Liver (tissue), 9 donors: ENCODE measurements around the gene LAMB1. TPM values are rescaled to one million over a fixed set of nuclear protein-coding genes. Genes with fewer than 3 reads are reported as not detected.

Experiments
- DNase-seq: peaks from one replicate; pipeline ENCODE4 v3.0.0-alpha.2; 2017; ENCODE audit warnings: low spot score
- H3K27ac ChIP-seq, 2 donors: one replicate each; pipeline ENCODE4 v1.7.0; 2013; ENCODE audit warnings: inconsistent platforms in 2 of 2, low read length in 2 of 2, control low read depth in 1 of 2, low read depth in 1 of 2, mild to moderate bottlenecking in 1 of 2
- H3K27me3 ChIP-seq, 4 donors: one replicate each; pipeline versions ENCODE4 v1.6.1 to v1.7.0; 2013; ENCODE audit warnings: low read length in 3 of 4, inconsistent platforms in 1 of 4, mild to moderate bottlenecking in 1 of 4, moderate library complexity in 1 of 4; ENCODE audit not compliant: control insufficient read depth in 4 of 4, insufficient read depth in 4 of 4
- H3K36me3 ChIP-seq, 4 donors: one replicate each; pipeline versions ENCODE4 v1.6.1 to v1.7.0; 2013; ENCODE audit warnings: low read length in 3 of 4, mild to moderate bottlenecking in 3 of 4, low read depth in 1 of 4, moderate library complexity in 1 of 4; ENCODE audit not compliant: control insufficient read depth in 4 of 4, insufficient read depth in 3 of 4
- H3K4me1 ChIP-seq, 4 donors: one replicate each; pipeline versions ENCODE4 v1.6.1 to v1.7.0; 2013; ENCODE audit warnings: low read length in 3 of 4, mild to moderate bottlenecking in 3 of 4, moderate library complexity in 1 of 4; ENCODE audit not compliant: control insufficient read depth in 4 of 4, insufficient read depth in 4 of 4
- H3K4me3 ChIP-seq, 3 donors: one replicate each; pipeline versions ENCODE4 v1.6.1 to v1.7.0; 2013; ENCODE audit warnings: low read length in 3 of 3, control low read depth in 1 of 3, low read depth in 1 of 3, mild to moderate bottlenecking in 1 of 3
- H3K9ac ChIP-seq, 2 donors: one replicate each; pipeline ENCODE4 v1.7.0; 2013; ENCODE audit warnings: low read length in 2 of 2, mild to moderate bottlenecking in 2 of 2, moderate library complexity in 2 of 2, control low read depth in 1 of 2, low read depth in 1 of 2
- H3K9me3 ChIP-seq, 4 donors: one replicate each; pipeline versions ENCODE4 v1.6.1 to v1.7.0; 2013; ENCODE audit warnings: low read length in 3 of 4; ENCODE audit not compliant: control insufficient read depth in 4 of 4
- ATF3 ChIP-seq: IDR thresholded peaks from 2 replicates; pipeline ENCODE4 v1.6.1; 2016; ENCODE audit warnings: antibody characterized with exemption
- CTCF ChIP-seq: fragments of 150-350 bp; IDR thresholded peaks from 2 replicates; pipeline ENCODE4 v1.5.1; 2017; ENCODE audit warnings: improper control_type of control experiment, low read depth, low read length; ENCODE audit not compliant: missing input control
- EGR1 ChIP-seq, 2 donors: IDR thresholded peaks; 2 replicates each; pipeline ENCODE4 v1.6.1; 2016 to 2018; ENCODE audit warnings: antibody characterized with exemption in 2 of 2, low read depth in 2 of 2
- FOXA1 ChIP-seq: IDR thresholded peaks from 2 replicates; pipeline ENCODE4 v1.6.1; 2016; ENCODE audit warnings: antibody characterized with exemption
- FOXA2 ChIP-seq: IDR thresholded peaks from 2 replicates; pipeline ENCODE4 v1.6.1; 2016; ENCODE audit warnings: antibody characterized with exemption
- GABPA ChIP-seq, 2 donors: IDR thresholded peaks in 1 of 2; conservative IDR thresholded peaks in 1 of 2; 2 replicates each; pipeline ENCODE4 v1.6.1; 2016; ENCODE audit warnings: antibody characterized with exemption in 2 of 2, mild to moderate bottlenecking in 1 of 2, moderate library complexity in 1 of 2
- HNF4A ChIP-seq, 2 donors: conservative IDR thresholded peaks; 2 replicates each; pipeline ENCODE4 v1.6.1; 2016; ENCODE audit warnings: antibody characterized with exemption in 2 of 2, mild to moderate bottlenecking in 2 of 2
- HNF4G ChIP-seq: IDR thresholded peaks from 2 replicates; pipeline ENCODE4 v1.6.1; 2016; ENCODE audit warnings: antibody characterized with exemption
- JUND ChIP-seq, 2 donors: IDR thresholded peaks; 2 replicates each; pipeline ENCODE4 v1.6.1; 2016; ENCODE audit warnings: antibody characterized with exemption in 2 of 2
- MAX ChIP-seq: IDR thresholded peaks from 2 replicates; pipeline ENCODE4 v1.6.1; 2016; ENCODE audit warnings: antibody characterized with exemption
- NR2F2 ChIP-seq: IDR thresholded peaks from 2 replicates; pipeline ENCODE4 v1.6.1; 2016; ENCODE audit warnings: antibody characterized with exemption
- RAD21 ChIP-seq, 2 donors: IDR thresholded peaks; 2 replicates each; pipeline ENCODE4 v1.6.1; 2016; ENCODE audit warnings: antibody characterized with exemption in 2 of 2, mild to moderate bottlenecking in 2 of 2
- REST ChIP-seq: IDR thresholded peaks from 2 replicates; pipeline ENCODE4 v1.6.1; 2016; ENCODE audit warnings: antibody characterized with exemption, mild to moderate bottlenecking
- RXRA ChIP-seq, 2 donors: IDR thresholded peaks; 2 replicates each; pipeline ENCODE4 v1.6.1; 2017 to 2018; ENCODE audit warnings: antibody characterized with exemption in 2 of 2, mild to moderate bottlenecking in 1 of 2
- SP1 ChIP-seq: IDR thresholded peaks from 2 replicates; pipeline ENCODE4 v1.6.1; 2018; ENCODE audit warnings: antibody characterized with exemption, mild to moderate bottlenecking
- TAF1 ChIP-seq: conservative IDR thresholded peaks from 2 replicates; pipeline ENCODE4 v1.6.1; 2016; ENCODE audit warnings: antibody characterized with exemption, mild to moderate bottlenecking
- YY1 ChIP-seq: IDR thresholded peaks from 2 replicates; pipeline ENCODE4 v1.6.1; 2016; ENCODE audit warnings: antibody characterized with exemption, mild to moderate bottlenecking
- ZBTB33 ChIP-seq: IDR thresholded peaks from 2 replicates; pipeline ENCODE4 v1.6.1; 2016; ENCODE audit warnings: antibody characterized with exemption
- WGBS: extraction: QIAGEN DNeasy Blood & Tissue Kit; methylation state at CpG from one replicate; pipeline ENCODE4 v1.1.7; 2013; 5-methylcytosine and 5-hydroxymethylcytosine counted together
- polyA plus RNA-seq, 2 donors: library from polyadenylated mRNA; stranded (reverse) in 1 of 2; unstranded in 1 of 2; fragments of 200-250 nt in 1 of 2; fragments of >200 nt in 1 of 2; fragmentation: Nextera tagmentation in 1 of 2; extraction: Ambion mirVana in 1 of 2; gene quantifications; one replicate each; pipeline versions ENCODE4 v1.2.1 to v1.2.3, GENCODE V29; 2013 to 2015
- total RNA-seq, 2 donors: library from RNA; depleted of rRNA; stranded (reverse); fragments of >200 nt; gene quantifications; one replicate each; pipeline ENCODE4 v1.2.3, GENCODE V29; 2014
- donor health status: healthy.
- donor health status: healthy.
- donor health status: healthy.
- donor health status: healthy.
- donor health status: healthy.

LAMB1 gene
- total and polyA plus RNA-seq, 4 donors, result 12.6 to 63.1 (median 25.8) TPM

GRCh38 chr7:107961405-107961804 is 41.6 kb downstream of the LAMB1 start (continued):
- TF ChIP-seq NR2F2, result no peak
- TF ChIP-seq SP1, result no peak

- TF ChIP-seq HNF4G (no peak), EGR1 (IDR thresholded peaks at IDR 0.05; ENCODE audit: low read depth in 2 of 2) (no peak), TAF1 (no peak), HNF4A (conservative IDR thresholded peaks at IDR 0.05) (no peak), NR2F2 (no peak), RXRA (IDR thresholded peaks at IDR 0.05) (no peak), SP1 (no peak), JUND (IDR thresholded peaks at IDR 0.05) (no peak), GABPA (IDR thresholded peaks at IDR 0.05 in 1 of 2, conservative IDR thresholded peaks at IDR 0.05 in 1 of 2) (no peak), REST (no peak)
- Histone ChIP-seq H3K27me3 (peaks cover 0 to 6% (median 0%) of the 10 kb centered on the region in 4 donors), H3K9ac (no peak overlapping the region), H3K9me3 (no peaks in the 10 kb centered on the region), H3K4me1 (no peaks in the 10 kb centered on the region), H3K36me3 (peaks cover 0 to 2% (median 0%) of the 10 kb centered on the region in 4 donors), H3K4me3 (no peak overlapping the region), H3K27ac (no peak overlapping the region)
- DNase-seq, result no peak
- 77% methylated on average over 5 of the region's 5 CpGs for WGBS
Observed at GRCh38 chr7:107960272-107960671, 42.7 kb downstream of the LAMB1 start.

- H3K36me3 ChIP-seq, result peaks cover 0 to 2% (median 0%) of the 10 kb centered on the region in 4 donors
- TF ChIP-seq RXRA (IDR thresholded peaks at IDR 0.05) (no peak), ATF3 (no peak), RAD21 (IDR thresholded peaks at IDR 0.05) (no peak), ZBTB33 (no peak), MAX (no peak), JUND (IDR thresholded peaks at IDR 0.05) (no peak), TAF1 (no peak), EGR1 (IDR thresholded peaks at IDR 0.05; ENCODE audit: low read depth in 2 of 2) (no peak), FOXA1 (no peak), HNF4A (conservative IDR thresholded peaks at IDR 0.05) (no peak), REST (no peak), FOXA2 (no peak), SP1 (no peak), NR2F2 (no peak), HNF4G (no peak), CTCF (no peak), YY1 (no peak), GABPA (IDR thresholded peaks at IDR 0.05 in 1 of 2, conservative IDR thresholded peaks at IDR 0.05 in 1 of 2) (no peak)
- no peaks in the 10 kb centered on the region for H3K4me1 ChIP-seq
- H3K27ac ChIP-seq, result no peak overlapping the region
- peaks cover 0 to 5% (median 0%) of the 10 kb centered on the region in 4 donors for H3K27me3 ChIP-seq
- DNase-seq, result no peak
- H3K4me3 ChIP-seq, result no peak overlapping the region
- no peaks in the 10 kb centered on the region for H3K9me3 ChIP-seq
- H3K9ac ChIP-seq, result no peak overlapping the region
- WGBS, result 83% methylated on average over 10 of the region's 10 CpGs
Observed at GRCh38 chr7:107959527-107959898, 43.4 kb downstream of the LAMB1 start.
